ACC112 (cell line): Measurements from ENCODE around the gene BAIAP2L2.
"Not testable (repeated sequence)": the region's sequence is repeated elsewhere in the genome, so short reads cannot be mapped to it uniquely, and the experiment has no call there.

ENCODE experiments used
- H2AFZ ChIP-seq: fragments of 200-600 bp; sonication (generic); one replicate; pipeline ENCODE4 v1.6.0; 2017; ENCODE audit warnings: antibody characterized with exemption, low read length; ENCODE audit not compliant: unreplicated experiment
- H3K27ac ChIP-seq: fragments of 200-600 bp; sonication (generic); 2 replicates; pipeline ENCODE4 v1.5.1; 2014; ENCODE audit warnings: low read depth, mild to moderate bottlenecking, antibody characterized with exemption, low read length, moderate library complexity
- H3K27me3 ChIP-seq: fragments of 200-600 bp; sonication (generic); 2 replicates; pipeline ENCODE4 v1.6.1; 2014; ENCODE audit warnings: mild to moderate bottlenecking, antibody characterized with exemption, low read length, moderate library complexity, mixed read lengths; ENCODE audit not compliant: insufficient read depth
- H3K36me3 ChIP-seq: fragments of 200-600 bp; sonication (generic); 2 replicates; pipeline ENCODE4 v1.6.1; 2016; ENCODE audit warnings: mild to moderate bottlenecking, antibody characterized with exemption, low read length, moderate library complexity, mixed read lengths; ENCODE audit not compliant: insufficient read depth
- H3K4me1 ChIP-seq: fragments of 200-600 bp; sonication (generic); one replicate; pipeline ENCODE4 v1.6.1; 2016; ENCODE audit warnings: low read length, mixed read lengths; ENCODE audit not compliant: insufficient read depth, unreplicated experiment, control insufficient read depth
- H3K4me3 ChIP-seq: fragments of 200-600 bp; sonication (generic); 2 replicates; pipeline ENCODE4 v1.5.1; 2014; ENCODE audit warnings: mild to moderate bottlenecking, low read depth, low read length
- H3K79me2 ChIP-seq: fragments of 200-600 bp; sonication (generic); one replicate; pipeline ENCODE4 v1.6.0; 2016; ENCODE audit warnings: low read length; ENCODE audit not compliant: control insufficient read depth, unreplicated experiment, insufficient read depth

Gene BAIAP2L2

GRCh38 chr22:38041760-38042487, 68.6 kb downstream of the BAIAP2L2 start:
- no peaks in the 10 kb centered on the region for H3K27me3 ChIP-seq
- no peak overlapping the region for H3K27ac ChIP-seq
- no peak overlapping the region for H3K4me3 ChIP-seq
- no peaks in the 10 kb centered on the region for H3K4me1 ChIP-seq
- H2AFZ ChIP-seq = no peak overlapping the region
- H3K36me3 ChIP-seq = no peaks in the 10 kb centered on the region
- H3K79me2 ChIP-seq = no peaks in the 10 kb centered on the region

- H3K27ac ChIP-seq = no peak overlapping the region
- no peaks in the 10 kb centered on the region for H3K79me2 ChIP-seq
- H3K4me3 ChIP-seq = no peak overlapping the region
- H3K27me3 ChIP-seq = no peaks in the 10 kb centered on the region
- H2AFZ ChIP-seq = no peak overlapping the region
- no peaks in the 10 kb centered on the region for H3K36me3 ChIP-seq
- no peaks in the 10 kb centered on the region for H3K4me1 ChIP-seq
Measured at GRCh38 chr22:38040953-38041759, 69.3 kb downstream of the BAIAP2L2 start.

DNA sequence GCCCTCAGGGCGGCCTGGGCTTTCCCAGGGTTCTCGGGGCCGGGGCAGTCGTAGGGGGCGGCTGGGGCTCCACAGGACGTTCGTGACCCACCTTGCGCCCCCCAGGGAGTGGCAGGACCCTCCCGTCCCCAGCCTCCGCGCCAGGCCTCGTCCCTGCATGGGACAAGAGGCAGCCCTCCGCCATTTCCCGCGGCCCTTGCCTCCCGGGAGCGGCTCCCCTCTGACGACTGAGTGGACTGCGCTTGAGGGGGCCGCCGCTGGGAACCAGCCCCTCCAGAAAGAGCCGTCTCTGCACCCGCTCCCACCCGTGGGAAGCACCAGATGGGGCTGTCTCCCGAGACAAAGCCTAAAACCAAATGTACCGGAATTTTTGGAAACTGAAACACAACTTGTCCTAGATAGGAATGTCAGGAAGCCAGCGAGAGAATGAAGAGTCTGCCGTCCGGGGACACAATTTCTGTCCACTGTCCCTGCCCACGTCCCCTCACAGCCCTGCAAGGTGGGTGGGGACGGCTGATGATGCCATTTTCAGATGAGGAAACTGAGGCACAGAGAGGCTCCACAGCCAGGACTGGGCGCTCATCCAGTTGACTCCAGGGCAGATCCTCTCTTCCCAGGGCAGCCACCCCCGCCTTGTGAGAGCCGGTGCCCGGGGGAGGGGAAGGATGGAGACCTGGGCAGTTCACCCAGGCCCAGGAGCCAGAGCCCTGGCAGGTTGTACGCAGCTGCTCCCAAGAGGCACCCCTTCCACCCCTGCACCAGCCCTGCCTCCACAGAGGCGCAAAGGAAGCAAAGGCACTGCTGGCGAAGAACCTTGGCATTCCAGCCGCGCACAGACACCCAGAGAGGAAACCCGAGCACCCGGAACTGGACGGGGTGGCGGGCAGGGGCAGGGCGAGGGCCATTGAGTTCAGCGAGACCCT, 71.3 kb downstream of the BAIAP2L2 start:
- H2AFZ ChIP-seq = no peak overlapping the region
- peaks cover 8% of the 10 kb centered on the region for H3K4me1 ChIP-seq
- H3K4me3 ChIP-seq = no peak overlapping the region
- no peaks in the 10 kb centered on the region for H3K36me3 ChIP-seq
- no peak overlapping the region for H3K27ac ChIP-seq
- no peaks in the 10 kb centered on the region for H3K27me3 ChIP-seq
- H3K79me2 ChIP-seq = no peaks in the 10 kb centered on the region

DNA sequence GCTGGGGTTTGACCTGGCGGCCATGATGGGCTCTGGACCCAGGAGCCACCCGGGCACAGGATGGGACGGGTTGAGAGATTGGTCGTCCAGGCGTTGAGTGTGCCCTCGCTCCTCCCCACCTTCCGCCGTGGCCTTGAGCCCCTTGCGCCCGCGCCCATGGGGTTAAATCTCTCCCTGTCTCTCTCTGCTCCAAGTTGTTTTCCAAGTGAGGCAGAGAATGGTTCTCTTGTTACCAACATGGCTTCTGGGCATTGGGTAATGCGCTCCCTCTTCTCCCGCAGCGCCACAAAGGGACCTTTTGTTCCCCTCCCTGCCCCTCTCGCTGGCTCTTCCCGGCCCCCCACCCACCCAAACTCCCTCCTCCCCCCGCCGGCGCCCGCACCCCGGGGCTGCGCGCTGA, 72.1 kb downstream of the BAIAP2L2 start:
- Histone ChIP-seq H2AFZ (no peak overlapping the region), H3K27me3 (no peaks in the 10 kb centered on the region), H3K36me3 (no peaks in the 10 kb centered on the region), H3K27ac (no peak overlapping the region), H3K79me2 (no peaks in the 10 kb centered on the region), H3K4me3 (no peak overlapping the region), H3K4me1 (peaks cover 11% of the 10 kb centered on the region)

- H2AFZ ChIP-seq, H3K27ac ChIP-seq, H3K4me3 ChIP-seq, H3K36me3 ChIP-seq, H3K79me2 ChIP-seq, H3K27me3 ChIP-seq: not testable (repeated sequence)
- peaks cover 19% of the 10 kb centered on the region for H3K4me1 ChIP-seq
Measured at GRCh38 chr22:38037367-38038150, 72.9 kb downstream of the BAIAP2L2 start.

- Histone ChIP-seq H3K27ac (no peak overlapping the region), H3K36me3 (no peaks in the 10 kb centered on the region), H3K27me3 (no peaks in the 10 kb centered on the region), H3K4me1 (peaks cover 20% of the 10 kb centered on the region), H3K79me2 (no peaks in the 10 kb centered on the region), H2AFZ (no peak overlapping the region), H3K4me3 (no peak overlapping the region)
Measured at GRCh38 chr22:38036392-38037062, 74.0 kb downstream of the BAIAP2L2 start.

GRCh38 chr22:38035530-38035885, 75.0 kb downstream of the BAIAP2L2 start:
- Histone ChIP-seq H3K4me3 (no peak overlapping the region), H3K27ac (no peak overlapping the region), H3K79me2 (no peaks in the 10 kb centered on the region), H3K4me1 (peaks cover 20% of the 10 kb centered on the region), H2AFZ (no peak overlapping the region), H3K27me3 (no peaks in the 10 kb centered on the region), H3K36me3 (no peaks in the 10 kb centered on the region)
